ENCODE data around the gene PRDM9.
A peak's percentile ranks its signal among the peaks of the same experiment; 100 is the strongest.
"Not testable (repeated sequence)": the region's sequence is repeated elsewhere in the genome, so short reads cannot be mapped to it uniquely, and the experiment has no call there.

The PRDM9 gene

GRCh38 chr5:23507278-23507685 lies at the start of gene PRDM9:
Gene PRDM9, plus strand, starts transcription at chr5:23507609. Its CDS starts 1,425 bp downstream, at chr5:23509034.
- no peak for DNase-seq (ENCODE audit: low spot score)

GRCh38 chr5:23457780-23458179 lies 49.6 kb upstream of the PRDM9 start:
- DNase-seq (ENCODE audit: low spot score), result no peak

GRCh38 chr5:23459214-23459613 lies 48.2 kb upstream of the PRDM9 start:
- DNase-seq (ENCODE audit: low spot score), result no peak

GRCh38 chr5:23461576-23461975 lies 45.8 kb upstream of the PRDM9 start:
- DNase-seq (ENCODE audit: low spot score), result no peak

- DNase-seq (ENCODE audit: low spot score), result peak; percentile 38
These were observed 41.0 kb upstream of the PRDM9 start for GRCh38 chr5:23466401-23466912.

- DNase-seq (ENCODE audit: low spot score), result no peak
These were observed 38.8 kb upstream of the PRDM9 start for GRCh38 chr5:23468658-23469057.

GRCh38 chr5:23473915-23474314 lies 33.5 kb upstream of the PRDM9 start:
- no peak for DNase-seq (ENCODE audit: low spot score)

- DNase-seq (ENCODE audit: low spot score), result no peak
These were observed 33.1 kb upstream of the PRDM9 start for GRCh38 chr5:23474315-23474714.

- DNase-seq (ENCODE audit: low spot score), result no peak
These were observed 30.8 kb upstream of the PRDM9 start for GRCh38 chr5:23476580-23476979.

- DNase-seq (ENCODE audit: low spot score), result no peak
These were observed 24.8 kb upstream of the PRDM9 start for GRCh38 chr5:23482642-23483041.

- DNase-seq (ENCODE audit: low spot score), result no peak
These were observed 24.3 kb upstream of the PRDM9 start for GRCh38 chr5:23483090-23483489.

- DNase-seq (ENCODE audit: low spot score), result peak; percentile 8
These were observed 23.3 kb upstream of the PRDM9 start for GRCh38 chr5:23484096-23484495.

GRCh38 chr5:23486227-23486626 lies 21.2 kb upstream of the PRDM9 start:
- DNase-seq (ENCODE audit: low spot score), result not testable (repeated sequence)

GRCh38 chr5:23490993-23491392 lies 16.4 kb upstream of the PRDM9 start:
- no peak for DNase-seq (ENCODE audit: low spot score)

GRCh38 chr5:23494558-23494957 lies 12.9 kb upstream of the PRDM9 start:
- no peak for DNase-seq (ENCODE audit: low spot score)

GRCh38 chr5:23496576-23496975 lies 10.8 kb upstream of the PRDM9 start:
- no peak for DNase-seq (ENCODE audit: low spot score)

- no peak for DNase-seq (ENCODE audit: low spot score)
These were observed 826 bp upstream of the PRDM9 start for GRCh38 chr5:23506329-23507236.

GRCh38 chr5:23510434-23510833 lies 3.0 kb downstream of the PRDM9 start:
- DNase-seq (ENCODE audit: low spot score), result not testable (repeated sequence)

GRCh38 chr5:23522553-23522952 lies 15.1 kb downstream of the PRDM9 start:
- DNase-seq (ENCODE audit: low spot score), result no peak

- DNase-seq (ENCODE audit: low spot score), result no peak
These were observed 15.6 kb downstream of the PRDM9 start for GRCh38 chr5:23523031-23523430.

- DNase-seq (ENCODE audit: low spot score), result no peak
These were observed 16.6 kb downstream of the PRDM9 start for GRCh38 chr5:23523998-23524397.

GRCh38 chr5:23525751-23526150 lies 18.3 kb downstream of the PRDM9 start:
- DNase-seq (ENCODE audit: low spot score), result no peak

GRCh38 chr5:23526616-23527015 lies 19.2 kb downstream of the PRDM9 start:
- DNase-seq (ENCODE audit: low spot score), result not testable (repeated sequence)
